ENCODE data around the gene SUMO4. TPM values are rescaled to one million over a fixed set of nuclear protein-coding genes. Genes with fewer than 3 reads are reported as not detected.

Gene SUMO4
- total and polyA plus RNA-seq, 5 donors = 0.32 to 0.78 (median 0.59) TPM

DNA sequence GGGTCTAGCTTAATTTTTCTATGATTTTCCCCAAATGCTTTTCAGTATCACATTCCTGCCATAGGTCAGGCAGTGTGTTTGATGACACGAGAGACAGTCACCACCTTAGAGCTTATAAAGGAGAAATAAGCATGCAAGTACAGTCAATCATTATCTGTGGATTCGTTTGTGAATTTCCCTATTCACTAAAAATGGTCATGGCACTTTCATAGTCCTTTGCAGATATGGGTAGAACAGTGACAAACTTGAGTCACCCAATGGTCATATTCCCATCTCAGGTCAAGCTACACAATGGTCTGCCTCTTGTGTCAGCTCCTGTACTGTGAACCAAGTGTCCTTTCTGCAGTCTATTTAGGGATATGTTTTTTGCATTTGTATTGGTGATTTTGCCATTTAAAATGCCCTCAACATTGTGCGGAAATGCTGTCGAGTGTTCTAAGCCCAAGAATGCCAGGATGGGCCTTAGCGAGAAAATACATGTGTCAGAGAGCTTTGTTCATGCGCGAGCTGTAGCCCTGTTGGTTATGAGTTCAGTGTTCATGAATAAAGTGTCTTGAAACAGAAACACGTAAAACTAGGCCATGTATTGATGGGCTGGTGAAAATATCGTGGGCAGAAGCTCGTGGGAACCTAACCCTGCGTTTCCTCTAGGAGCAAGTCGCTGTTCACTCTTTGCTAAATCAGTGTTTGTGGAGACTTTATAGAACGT lies 19.8 kb downstream of the SUMO4 start:
- Histone ChIP-seq H3K4me3 (ENCODE audit: low read length) (no peak overlapping the region), H3K27me3 (ENCODE audit: control insufficient read depth, insufficient read depth) (no peaks in the 10 kb centered on the region), H3K27ac (ENCODE audit: low read length) (no peak overlapping the region), H3K4me1 (ENCODE audit: control insufficient read depth, insufficient read depth, low read length) (no peaks in the 10 kb centered on the region), H3K9me3 (ENCODE audit: control insufficient read depth, low read length) (no peaks in the 10 kb centered on the region)
- intact Hi-C loops (cut with DNase I) = loop anchor here in 1 of 4 donors (10.0 kb wide), 1 partner anchor 95 kb away; no protein-coding TSS in a partner anchor
- WGBS = 88% methylated on average over 13 of the region's 13 CpGs
- DNase-seq (no peak), ATAC-seq (no peak)

DNA sequence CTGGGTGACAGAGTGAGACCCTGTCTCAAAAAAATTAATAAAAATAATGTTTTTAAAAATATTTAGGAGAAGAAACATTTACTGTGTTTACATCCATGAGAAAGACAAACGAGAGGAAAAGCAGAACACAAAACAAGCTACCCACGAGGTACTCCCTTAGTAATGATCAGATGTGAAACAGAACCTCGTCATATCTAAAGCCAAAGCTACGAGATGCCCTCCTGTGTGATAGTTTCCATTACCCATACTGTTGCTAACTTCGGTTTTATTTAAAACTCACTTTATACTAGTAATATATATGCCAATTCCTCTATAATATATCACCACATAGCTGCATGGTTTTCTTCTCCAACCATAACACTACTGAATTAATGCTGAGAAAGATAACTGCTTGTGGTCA lies 21.1 kb downstream of the SUMO4 start:
- ATAC-seq = no peak
- H3K4me3 ChIP-seq (ENCODE audit: low read length) = no peak overlapping the region
- no peak overlapping the region for H3K27ac ChIP-seq (ENCODE audit: low read length)
- no peaks in the 10 kb centered on the region for H3K4me1 ChIP-seq (ENCODE audit: control insufficient read depth, insufficient read depth, low read length)
- intact Hi-C loops (cut with DNase I) = no loop called here
- H3K9me3 ChIP-seq (ENCODE audit: control insufficient read depth, low read length) = no peaks in the 10 kb centered on the region
- no peak for DNase-seq
- WGBS = 86% methylated on average over 5 of the region's 5 CpGs
- no peaks in the 10 kb centered on the region for H3K27me3 ChIP-seq (ENCODE audit: control insufficient read depth, insufficient read depth)

DNA sequence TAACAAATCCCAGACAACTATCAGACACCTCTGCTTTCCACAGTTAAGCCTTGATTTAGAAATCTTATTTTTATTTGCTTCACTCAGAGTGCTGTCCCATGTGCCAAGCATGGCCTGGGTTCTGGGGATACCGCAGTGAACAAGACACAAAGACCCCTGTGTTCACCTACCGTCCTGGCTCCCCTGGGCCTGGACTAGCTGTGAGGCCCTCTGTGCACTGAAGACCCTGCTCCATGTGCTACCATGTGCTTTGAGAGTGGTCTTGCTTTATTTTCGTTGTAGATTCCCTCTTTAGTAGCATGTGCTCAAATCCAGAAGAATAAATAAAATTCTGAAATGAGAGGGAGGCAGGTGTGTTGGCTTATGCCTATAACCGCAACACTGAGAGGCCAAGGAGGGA lies 22.5 kb downstream of the SUMO4 start:
- H3K4me1 ChIP-seq (ENCODE audit: control insufficient read depth, insufficient read depth, low read length) = no peaks in the 10 kb centered on the region
- intact Hi-C loops (cut with DNase I) = no loop called here
- 92% methylated on average over 4 of the region's 4 CpGs for WGBS
- ATAC-seq = no peak
- H3K4me3 ChIP-seq (ENCODE audit: low read length) = no peak overlapping the region
- no peak for DNase-seq
- H3K9me3 ChIP-seq (ENCODE audit: control insufficient read depth, low read length) = no peaks in the 10 kb centered on the region
- no peak overlapping the region for H3K27ac ChIP-seq (ENCODE audit: low read length)
- no peaks in the 10 kb centered on the region for H3K27me3 ChIP-seq (ENCODE audit: control insufficient read depth, insufficient read depth)

DNA sequence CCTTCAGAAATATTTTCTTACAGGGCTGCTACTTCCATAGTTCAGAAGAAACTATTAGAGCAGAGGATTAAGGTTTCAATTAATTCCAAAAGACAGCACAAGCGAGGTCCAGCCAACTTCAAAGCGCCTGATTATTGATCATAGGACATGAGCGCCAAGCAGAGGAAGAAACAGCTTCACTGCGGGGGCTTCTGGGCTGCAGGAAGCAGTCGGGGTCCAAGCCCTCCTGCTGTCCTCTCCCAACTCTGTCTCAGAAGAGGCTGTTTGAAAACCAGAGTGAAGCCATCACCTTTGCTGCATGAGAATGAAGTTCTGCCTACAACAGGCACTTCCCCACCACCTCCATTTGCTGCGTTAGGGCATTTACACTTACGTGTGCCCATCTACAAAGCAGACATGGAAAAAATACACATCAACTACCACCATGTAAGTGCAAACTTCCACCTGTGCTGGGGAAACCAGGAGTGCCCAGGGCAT lies 23.9 kb downstream of the SUMO4 start:
- WGBS = 62% methylated on average over 7 of the region's 7 CpGs
- no peak for ATAC-seq
- Histone ChIP-seq H3K4me1 (ENCODE audit: control insufficient read depth, insufficient read depth, low read length) (no peaks in the 10 kb centered on the region), H3K4me3 (ENCODE audit: low read length) (no peak overlapping the region), H3K27me3 (ENCODE audit: control insufficient read depth, insufficient read depth) (no peaks in the 10 kb centered on the region), H3K27ac (ENCODE audit: low read length) (no peak overlapping the region), H3K9me3 (ENCODE audit: control insufficient read depth, low read length) (no peaks in the 10 kb centered on the region)
- intact Hi-C loops (cut with DNase I) = no loop called here
- DNase-seq = no peak

DNA sequence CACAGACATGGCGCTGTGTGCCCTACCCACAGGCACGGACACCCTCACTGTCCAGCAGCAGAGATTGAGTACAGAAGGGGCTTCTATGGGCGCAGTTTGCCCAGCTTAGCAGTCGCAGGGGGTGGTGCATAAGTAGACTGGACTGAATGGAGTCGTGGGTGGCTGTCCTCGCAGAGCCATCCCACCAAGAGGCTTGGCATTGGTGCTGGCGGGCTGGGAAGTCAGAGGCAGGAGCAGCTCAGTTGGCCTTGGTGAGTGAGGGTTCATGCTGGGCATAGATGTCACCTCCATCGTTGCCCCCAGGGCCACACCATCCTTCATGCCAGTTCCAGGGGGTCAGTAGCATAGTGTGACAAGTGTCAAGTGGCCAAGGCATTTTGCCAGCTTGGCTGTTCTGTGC lies 25.2 kb downstream of the SUMO4 start:
- no peak overlapping the region for H3K4me3 ChIP-seq (ENCODE audit: low read length)
- WGBS = 78% methylated on average over 8 of the region's 8 CpGs
- ATAC-seq (no peak), DNase-seq (peak in 1 of 3 donors; percentile 34)
- no peaks in the 10 kb centered on the region for H3K4me1 ChIP-seq (ENCODE audit: control insufficient read depth, insufficient read depth, low read length)
- no peaks in the 10 kb centered on the region for H3K9me3 ChIP-seq (ENCODE audit: control insufficient read depth, low read length)
- H3K27ac ChIP-seq (ENCODE audit: low read length) = no peak overlapping the region
- H3K27me3 ChIP-seq (ENCODE audit: control insufficient read depth, insufficient read depth) = no peaks in the 10 kb centered on the region
- intact Hi-C loops (cut with DNase I) = loop anchor here in 1 of 4 donors (5.0 kb wide), 1 partner anchor 393 kb away; no protein-coding TSS in a partner anchor

DNA sequence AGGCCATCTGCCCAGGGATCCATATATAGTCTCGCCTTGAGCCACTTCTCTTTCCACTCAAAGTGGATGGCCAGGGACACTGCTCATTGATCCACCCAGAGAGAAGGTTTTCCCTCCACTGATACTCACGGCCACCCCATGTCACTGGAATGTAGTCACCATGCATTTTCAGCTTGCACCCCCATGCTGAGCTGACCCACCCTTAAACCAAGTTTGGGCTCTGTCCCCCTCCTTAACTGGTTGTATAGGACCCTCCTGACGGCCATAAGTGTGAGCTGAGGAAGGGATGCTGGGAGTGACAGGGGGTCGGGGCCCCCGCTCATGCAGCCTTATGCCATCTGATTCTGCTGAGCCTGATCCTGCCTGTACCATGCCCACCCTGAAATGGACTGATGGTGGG lies 25.7 kb downstream of the SUMO4 start:
- DNase-seq (no peak), ATAC-seq (no peak)
- H3K4me1 ChIP-seq (ENCODE audit: control insufficient read depth, insufficient read depth, low read length) = no peaks in the 10 kb centered on the region
- intact Hi-C loops (cut with DNase I) = loop anchor here in 1 of 4 donors (5.0 kb wide), 1 partner anchor 393 kb away; no protein-coding TSS in a partner anchor
- no peaks in the 10 kb centered on the region for H3K9me3 ChIP-seq (ENCODE audit: control insufficient read depth, low read length)
- no peak overlapping the region for H3K27ac ChIP-seq (ENCODE audit: low read length)
- no peak overlapping the region for H3K4me3 ChIP-seq (ENCODE audit: low read length)
- no peaks in the 10 kb centered on the region for H3K27me3 ChIP-seq (ENCODE audit: control insufficient read depth, insufficient read depth)
- WGBS = 94% methylated on average over 5 of the region's 5 CpGs

DNA sequence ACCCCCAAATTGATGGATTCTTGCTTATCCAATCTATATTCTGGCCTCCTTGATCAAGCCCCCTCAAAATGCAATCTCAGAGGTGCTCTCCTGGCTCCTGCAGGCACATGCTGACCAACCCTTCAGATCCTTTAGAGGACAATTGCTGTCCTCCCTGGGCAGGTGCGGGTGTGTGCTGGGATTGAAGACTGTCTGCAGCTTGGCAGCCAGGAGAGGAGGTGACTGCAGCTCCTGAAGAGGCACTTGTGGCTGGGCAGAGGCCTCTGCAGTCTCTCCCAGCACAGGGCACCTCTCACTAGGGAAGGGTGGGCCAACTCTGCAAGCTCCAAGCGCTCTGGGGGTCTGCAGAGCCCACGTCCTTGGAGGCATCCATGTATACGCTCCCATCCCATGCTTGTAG lies 28.5 kb downstream of the SUMO4 start:
- Histone ChIP-seq H3K4me3 (ENCODE audit: low read length) (no peak overlapping the region), H3K27ac (ENCODE audit: low read length) (no peak overlapping the region), H3K9me3 (ENCODE audit: control insufficient read depth, low read length) (no peaks in the 10 kb centered on the region), H3K27me3 (ENCODE audit: control insufficient read depth, insufficient read depth) (no peaks in the 10 kb centered on the region), H3K4me1 (ENCODE audit: control insufficient read depth, insufficient read depth, low read length) (no peaks in the 10 kb centered on the region)
- DNase-seq (no peak), ATAC-seq (no peak)
- intact Hi-C loops (cut with DNase I) = loop anchor here in 1 of 4 donors (5.0 kb wide), 1 partner anchor 396 kb away; no protein-coding TSS in a partner anchor
- 97% methylated on average over 4 of the region's 4 CpGs for WGBS

DNA sequence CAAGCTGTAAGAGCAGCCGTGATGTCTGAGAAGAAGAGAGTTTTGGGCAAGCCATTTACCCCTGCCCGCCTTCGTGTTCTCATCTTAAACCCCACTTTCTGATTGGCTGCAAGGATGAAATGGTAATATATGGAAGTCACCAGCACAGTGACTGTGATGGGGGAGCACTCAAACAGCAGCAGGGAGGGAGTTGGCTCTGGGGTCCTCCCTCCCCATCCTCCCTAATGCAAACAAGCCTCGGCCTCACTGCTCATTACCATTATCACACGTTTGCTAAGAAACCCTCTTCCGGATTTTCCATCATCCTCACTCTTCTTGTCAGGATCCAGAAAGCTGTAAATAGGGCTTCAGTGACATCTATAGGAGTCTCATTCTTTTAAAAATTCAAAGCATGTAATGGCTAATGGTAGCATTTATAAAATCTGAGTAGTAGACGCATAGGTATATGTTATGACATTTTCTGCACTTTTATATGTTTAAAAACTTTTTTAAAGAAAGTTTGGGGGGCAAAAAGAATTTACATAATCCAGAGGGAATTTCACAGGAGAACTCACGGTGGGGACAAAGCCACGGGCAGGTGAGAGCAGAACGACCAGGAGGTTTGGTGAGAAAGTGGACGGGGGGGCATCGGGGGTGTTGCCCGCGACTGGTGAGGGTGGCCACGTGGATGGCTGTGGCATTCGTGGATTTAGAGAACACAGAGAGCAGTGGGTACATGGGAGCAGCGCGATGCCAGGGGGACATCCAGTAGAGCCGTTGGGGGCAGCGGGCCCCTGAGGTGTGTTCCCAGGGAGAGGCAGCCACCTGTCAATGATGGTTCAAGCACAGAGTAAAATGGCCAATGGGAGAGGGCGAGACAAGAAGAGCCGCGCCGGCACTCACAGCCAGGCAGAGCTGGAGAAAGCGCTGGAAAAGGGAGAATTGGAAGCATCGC lies 29.6 kb downstream of the SUMO4 start:
- H3K27me3 ChIP-seq (ENCODE audit: control insufficient read depth, insufficient read depth) = no peaks in the 10 kb centered on the region
- 85% methylated on average over 26 of the region's 26 CpGs for WGBS
- ATAC-seq (no peak), DNase-seq (no peak)
- intact Hi-C loops (cut with DNase I) = loop anchor here (2.0 to 5.0 kb wide), 4 partner anchors 347 to 402 kb away; no protein-coding TSS in a partner anchor
- H3K4me1 ChIP-seq (ENCODE audit: control insufficient read depth, insufficient read depth, low read length) = no peaks in the 10 kb centered on the region
- H3K27ac ChIP-seq (ENCODE audit: low read length) = no peak overlapping the region
- H3K9me3 ChIP-seq (ENCODE audit: control insufficient read depth, low read length) = no peaks in the 10 kb centered on the region
- no peak overlapping the region for H3K4me3 ChIP-seq (ENCODE audit: low read length)

DNA sequence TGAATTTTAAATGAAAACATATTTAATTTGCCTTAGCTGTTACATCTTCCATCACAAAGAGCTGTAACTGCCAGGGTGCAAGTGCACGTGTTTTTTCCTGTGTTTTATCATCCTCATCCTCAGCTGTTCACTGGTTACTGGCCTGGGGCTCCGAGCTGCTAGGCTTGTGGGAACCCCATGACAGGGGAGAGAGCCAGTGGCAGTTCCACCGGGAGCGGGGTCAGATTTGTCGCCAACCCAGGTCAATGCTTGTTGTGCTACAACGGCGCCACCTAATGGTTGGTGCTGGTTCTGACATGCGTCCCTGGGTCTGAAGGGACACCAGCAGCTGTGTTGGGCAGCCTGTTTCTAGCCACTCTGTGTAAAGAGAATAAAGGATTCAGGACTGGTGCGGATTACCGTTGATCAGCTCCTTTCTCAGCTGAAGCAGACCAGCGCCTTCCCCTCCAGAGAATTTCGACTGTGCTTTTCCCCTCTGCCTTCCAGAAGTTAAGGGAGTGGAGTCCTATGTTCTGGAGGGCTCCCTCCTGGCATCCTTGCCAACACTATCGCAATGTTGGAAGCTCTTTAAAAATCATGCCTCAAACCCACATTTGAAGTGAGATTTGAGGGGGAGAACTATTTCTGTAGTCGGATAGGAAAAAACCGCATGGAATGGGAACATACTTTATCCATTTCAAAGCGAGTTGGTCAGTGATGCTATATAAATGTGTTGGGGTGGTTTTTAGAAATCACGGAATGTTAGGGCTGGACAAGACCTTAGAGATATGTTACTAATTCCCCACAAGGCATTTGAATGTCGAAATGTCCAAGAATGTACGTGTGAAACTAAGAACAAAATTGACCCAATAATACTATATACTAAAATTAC lies 32.1 kb downstream of the SUMO4 start:
- WGBS = 28% methylated on average over 19 of the region's 19 CpGs
- intact Hi-C loops (cut with DNase I) = loop anchor here (2.0 to 5.0 kb wide), 5 partner anchors 85 to 405 kb away; no protein-coding TSS in a partner anchor
- peak; percentile 90 to 92 for ATAC-seq
- no peak overlapping the region for H3K4me3 ChIP-seq (ENCODE audit: low read length)
- peak; percentile 89 to 97 (median 95) for DNase-seq
- no peaks in the 10 kb centered on the region for H3K9me3 ChIP-seq (ENCODE audit: control insufficient read depth, low read length)
- H3K27me3 ChIP-seq (ENCODE audit: control insufficient read depth, insufficient read depth) = no peaks in the 10 kb centered on the region
- H3K27ac ChIP-seq (ENCODE audit: low read length) = no peak overlapping the region
- no peaks in the 10 kb centered on the region for H3K4me1 ChIP-seq (ENCODE audit: control insufficient read depth, insufficient read depth, low read length)

DNA sequence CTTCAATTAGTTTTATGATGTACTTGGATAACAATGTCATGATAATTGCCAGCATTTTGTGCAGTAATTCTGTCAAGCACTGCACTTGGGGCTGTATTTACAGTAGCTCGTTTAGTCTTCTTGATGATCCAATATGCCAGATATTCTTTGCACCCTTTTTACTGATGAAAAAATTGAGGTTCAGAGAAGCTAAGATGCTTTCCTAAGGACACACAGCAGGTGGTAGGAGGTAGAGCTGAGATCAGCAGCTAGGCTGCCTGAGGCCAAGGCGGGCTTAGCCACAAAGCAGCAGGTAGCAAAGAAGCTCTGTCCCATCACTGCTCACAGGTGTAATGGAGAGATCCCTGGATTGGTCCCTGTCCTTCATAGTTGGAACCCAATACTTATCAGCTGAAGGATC lies 33.3 kb downstream of the SUMO4 start:
- ATAC-seq = no peak
- Histone ChIP-seq H3K27ac (ENCODE audit: low read length) (no peak overlapping the region), H3K4me1 (ENCODE audit: control insufficient read depth, insufficient read depth, low read length) (no peaks in the 10 kb centered on the region), H3K4me3 (ENCODE audit: low read length) (no peak overlapping the region), H3K9me3 (ENCODE audit: control insufficient read depth, low read length) (no peaks in the 10 kb centered on the region), H3K27me3 (ENCODE audit: control insufficient read depth, insufficient read depth) (no peaks in the 10 kb centered on the region)
- intact Hi-C loops (cut with DNase I) = loop anchor here (2.0 to 5.0 kb wide), 4 partner anchors 83 to 406 kb away; no protein-coding TSS in a partner anchor
- no peak for DNase-seq
- WGBS = 87% methylated on average over 2 of the region's 2 CpGs
